PFSK-1 (cell line): ENCODE results near the gene NDOR1.

ENCODE experiments used
- POLR2AphosphoS5 ChIP-seq: IDR thresholded peaks from 2 replicates; pipeline ENCODE4 v1.6.1; 2012; ENCODE audit warnings: low read depth, mild to moderate bottlenecking, control low read depth, low read length, moderate library complexity
- REST ChIP-seq, 2 experiments: IDR thresholded peaks; 2 replicates each; pipeline versions ENCODE4 v1.6.1 to v1.8.0; 2011 to 2012; ENCODE audit warnings: low read depth in 2 of 2, low read length in 2 of 2, control low read depth in 1 of 2, inconsistent platforms in 1 of 2, mild to moderate bottlenecking in 1 of 2, moderate library complexity in 1 of 2; ENCODE audit not compliant: insufficient read depth in 1 of 2
- TAF1 ChIP-seq: IDR thresholded peaks from 2 replicates; pipeline ENCODE4 v1.6.1; 2012; ENCODE audit warnings: low read length, control low read depth, borderline replicate concordance; ENCODE audit not compliant: insufficient read depth

- TF ChIP-seq POLR2AphosphoS5 (no peak), REST (IDR thresholded peaks at IDR 0.05; ENCODE audit: insufficient read depth in 1 of 2, low read depth in 2 of 2, low read length in 2 of 2) (no peak), TAF1 (no peak)
Observed at GRCh38 chr9:137233143-137233980, 27.9 kb downstream of the NDOR1 start.
